ENCODE data around the gene ATF6. TPM values are rescaled to one million over a fixed set of nuclear protein-coding genes. Genes with fewer than 3 reads are reported as not detected.

Gene ATF6
- total RNA-seq, 4 donors from 2014 or later = 13.4 to 24.8 (median 17.6) TPM

DNA sequence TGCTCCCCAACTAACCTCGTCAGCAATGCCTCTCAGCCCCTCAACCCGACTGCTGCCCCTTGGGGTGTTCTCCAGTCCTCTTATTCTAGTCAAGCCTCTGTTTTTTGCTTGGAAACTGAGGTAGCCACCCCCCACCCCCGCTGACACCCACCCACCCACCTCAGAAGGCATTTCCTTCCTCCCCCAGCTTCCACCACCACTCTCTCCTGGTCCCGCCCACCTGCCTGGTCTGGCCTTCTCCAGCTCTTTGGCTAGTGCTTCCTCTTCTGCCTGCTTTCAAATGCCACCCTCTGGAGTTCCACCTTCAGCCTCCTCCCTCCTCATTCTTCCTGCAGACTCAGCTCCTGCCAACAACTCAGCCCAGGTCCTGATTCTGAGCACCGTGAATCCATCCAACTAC, 222.3 kb downstream of the ATF6 start:
- no peaks in the 10 kb centered on the region for H3K4me1 ChIP-seq
- no peaks in the 10 kb centered on the region for H3K36me3 ChIP-seq
- WGBS, 2 donors = 67 to 75% methylated on average over 5 of the region's 5 CpGs
- intact Hi-C loops (cut with DNase I) = no loop called here
- TF ChIP-seq, protein P1, sequence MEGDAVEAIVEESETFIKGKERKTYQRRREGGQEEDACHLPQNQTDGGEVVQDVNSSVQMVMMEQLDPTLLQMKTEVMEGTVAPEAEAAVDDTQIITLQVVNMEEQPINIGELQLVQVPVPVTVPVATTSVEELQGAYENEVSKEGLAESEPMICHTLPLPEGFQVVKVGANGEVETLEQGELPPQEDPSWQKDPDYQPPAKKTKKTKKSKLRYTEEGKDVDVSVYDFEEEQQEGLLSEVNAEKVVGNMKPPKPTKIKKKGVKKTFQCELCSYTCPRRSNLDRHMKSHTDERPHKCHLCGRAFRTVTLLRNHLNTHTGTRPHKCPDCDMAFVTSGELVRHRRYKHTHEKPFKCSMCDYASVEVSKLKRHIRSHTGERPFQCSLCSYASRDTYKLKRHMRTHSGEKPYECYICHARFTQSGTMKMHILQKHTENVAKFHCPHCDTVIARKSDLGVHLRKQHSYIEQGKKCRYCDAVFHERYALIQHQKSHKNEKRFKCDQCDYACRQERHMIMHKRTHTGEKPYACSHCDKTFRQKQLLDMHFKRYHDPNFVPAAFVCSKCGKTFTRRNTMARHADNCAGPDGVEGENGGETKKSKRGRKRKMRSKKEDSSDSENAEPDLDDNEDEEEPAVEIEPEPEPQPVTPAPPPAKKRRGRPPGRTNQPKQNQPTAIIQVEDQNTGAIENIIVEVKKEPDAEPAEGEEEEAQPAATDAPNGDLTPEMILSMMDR (IDR thresholded peaks at IDR 0.05) = no peak
- no peak for TF ChIP-seq POLR2A (IDR thresholded peaks at IDR 0.05)
- H3K27ac ChIP-seq = no peak overlapping the region
- peaks cover 0 to 17% (median 0%) of the 10 kb centered on the region in 3 donors for H3K9me3 ChIP-seq
- peaks cover 0 to 23% (median 0%) of the 10 kb centered on the region in 4 donors for H3K27me3 ChIP-seq
- DNase-seq = no peak
- H3K4me3 ChIP-seq = no peak overlapping the region

DNA sequence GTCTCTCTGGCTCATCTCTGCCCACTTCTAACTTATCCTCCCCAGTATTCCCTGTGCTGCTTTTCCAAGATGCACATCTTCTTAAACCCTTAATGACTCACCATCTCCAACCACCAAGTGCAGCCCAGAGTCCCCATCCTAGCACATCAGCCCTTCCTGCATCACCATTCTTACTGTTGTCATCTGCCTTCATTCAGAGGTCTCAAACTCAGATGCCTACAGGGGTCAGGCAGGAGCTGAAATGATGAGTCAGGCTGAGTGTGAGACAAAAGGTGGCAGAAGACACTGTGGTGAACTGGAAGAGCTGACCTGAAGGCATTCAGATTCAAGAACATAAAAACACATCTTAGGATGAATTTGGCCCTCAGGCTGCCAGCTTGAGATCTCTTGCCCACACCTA, 223.0 kb downstream of the ATF6 start:
- Histone ChIP-seq H3K27me3 (peaks cover 0 to 21% (median 0%) of the 10 kb centered on the region in 4 donors), H3K36me3 (no peaks in the 10 kb centered on the region), H3K27ac (no peak overlapping the region), H3K4me3 (no peak overlapping the region), H3K4me1 (no peaks in the 10 kb centered on the region), H3K9me3 (peaks cover 0 to 17% (median 0%) of the 10 kb centered on the region in 3 donors)
- no peak for DNase-seq
- intact Hi-C loops (cut with DNase I) = no loop called here
- no peak for TF ChIP-seq POLR2A (IDR thresholded peaks at IDR 0.05)

DNA sequence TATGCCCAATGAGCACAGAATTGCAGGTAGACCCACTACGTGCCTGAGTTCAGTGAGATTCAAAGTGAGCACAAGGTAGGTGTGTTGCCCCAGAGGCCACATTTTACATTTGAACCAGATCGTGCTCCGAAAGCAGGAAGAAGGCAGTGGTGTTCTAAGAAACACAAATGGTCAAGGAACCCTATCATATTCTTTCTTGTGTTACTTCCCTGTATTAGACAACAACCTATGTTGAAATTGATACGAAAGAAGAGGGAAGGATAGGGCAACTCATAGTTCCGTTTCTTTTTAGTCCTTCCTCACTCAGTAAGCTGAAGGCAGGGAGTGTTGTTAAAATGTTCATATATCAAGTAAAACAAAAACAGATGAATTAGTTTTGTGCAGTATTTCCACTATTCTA, 223.7 kb downstream of the ATF6 start:
- Histone ChIP-seq H3K4me1 (no peaks in the 10 kb centered on the region), H3K27ac (peak overlapping the region in 1 of 4 donors; percentile 34), H3K9me3 (peaks cover 0 to 17% (median 0%) of the 10 kb centered on the region in 3 donors), H3K4me3 (no peak overlapping the region), H3K36me3 (no peaks in the 10 kb centered on the region), H3K27me3 (peaks cover 0 to 22% (median 0%) of the 10 kb centered on the region in 4 donors)
- intact Hi-C loops (cut with DNase I) = no loop called here
- DNase-seq = no peak
- TF ChIP-seq POLR2A (IDR thresholded peaks at IDR 0.05) = no peak
- TF ChIP-seq, protein P1 (IDR thresholded peaks at IDR 0.05) = no peak
- 66 to 87% methylated on average over 5 of the region's 5 CpGs for WGBS, 2 donors

DNA sequence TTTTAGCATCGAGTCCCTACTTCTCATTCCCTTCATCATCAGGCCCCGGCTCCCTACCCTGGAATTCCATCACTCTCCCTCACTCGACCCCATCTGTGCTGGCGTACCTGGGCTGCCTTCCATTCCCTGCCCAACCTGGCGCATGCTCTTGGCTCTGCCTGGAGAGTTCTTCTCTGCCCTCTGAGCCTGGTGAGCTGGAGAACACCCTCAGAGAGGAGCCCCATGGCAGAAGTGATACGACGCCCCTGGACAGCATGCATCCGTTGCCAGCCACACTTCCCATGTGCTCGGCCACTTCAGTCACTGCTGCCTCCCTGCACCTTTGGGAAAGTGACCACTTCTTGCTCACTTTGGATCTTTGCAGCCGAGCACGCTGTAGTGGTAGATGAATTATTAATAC, 227.5 kb downstream of the ATF6 start:
- 75 to 83% methylated on average over 11 of the region's 11 CpGs for WGBS, 2 donors
- TF ChIP-seq POLR2A (IDR thresholded peaks at IDR 0.05) = no peak
- TF ChIP-seq, protein P1 (IDR thresholded peaks at IDR 0.05) = no peak
- Histone ChIP-seq H3K36me3 (no peaks in the 10 kb centered on the region), H3K27me3 (peaks cover 0 to 15% (median 0%) of the 10 kb centered on the region in 4 donors), H3K9me3 (peaks cover 0 to 9% (median 0%) of the 10 kb centered on the region in 3 donors), H3K4me3 (no peak overlapping the region), H3K27ac (no peak overlapping the region), H3K4me1 (no peaks in the 10 kb centered on the region)
- DNase-seq = no peak
- intact Hi-C loops (cut with DNase I) = no loop called here

DNA sequence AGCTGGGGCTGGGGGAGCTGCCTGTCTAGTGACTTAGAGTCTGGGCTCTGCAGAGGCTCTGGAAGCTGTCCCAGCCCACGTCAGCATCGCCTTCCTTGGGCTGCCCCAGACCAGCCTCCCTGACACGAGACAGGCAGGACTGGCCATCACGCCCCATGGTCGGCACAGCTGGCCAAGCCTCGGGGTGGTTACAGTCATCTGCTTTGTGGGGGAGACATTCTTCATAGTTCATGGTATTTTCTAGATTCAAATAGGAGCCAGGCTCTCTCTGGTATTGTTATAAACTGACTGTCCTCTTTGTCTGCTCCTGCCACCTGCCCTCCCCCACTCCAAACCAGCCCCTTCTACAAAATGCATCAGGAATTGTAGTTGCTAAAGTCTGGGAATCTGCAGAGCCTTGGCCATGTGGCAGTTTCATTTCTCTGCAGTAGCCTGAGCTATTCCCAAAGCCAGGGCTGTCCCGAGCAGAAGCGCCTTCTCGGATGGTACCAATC, 228.1 kb downstream of the ATF6 start:
- 74 to 75% methylated on average over 4 of the region's 9 CpGs for WGBS, 2 donors
- no peak overlapping the region for H3K27ac ChIP-seq
- intact Hi-C loops (cut with DNase I) = no loop called here

More for the DNA sequence above, 228.1 kb downstream of the ATF6 start:
- TF ChIP-seq, protein P1 (IDR thresholded peaks at IDR 0.05) = no peak
- TF ChIP-seq POLR2A (IDR thresholded peaks at IDR 0.05) = no peak
- H3K9me3 ChIP-seq = peaks cover 0 to 9% (median 0%) of the 10 kb centered on the region in 3 donors
- H3K4me3 ChIP-seq = no peak overlapping the region
- H3K4me1 ChIP-seq = no peaks in the 10 kb centered on the region
- H3K36me3 ChIP-seq = no peaks in the 10 kb centered on the region
- H3K27me3 ChIP-seq = peaks cover 0 to 10% (median 0%) of the 10 kb centered on the region in 4 donors
- DNase-seq = no peak
